CD4-positive, alpha-beta T cell treated with Interleukin-4 for 1 hour (primary cell): Measurements from ENCODE around the gene CPEB2.

ENCODE experiments used
- DNase-seq, 2 donors: peaks; one replicate each; pipeline ENCODE4 v3.0.0-alpha.2; 2020 to 2022

The CPEB2 gene

DNA sequence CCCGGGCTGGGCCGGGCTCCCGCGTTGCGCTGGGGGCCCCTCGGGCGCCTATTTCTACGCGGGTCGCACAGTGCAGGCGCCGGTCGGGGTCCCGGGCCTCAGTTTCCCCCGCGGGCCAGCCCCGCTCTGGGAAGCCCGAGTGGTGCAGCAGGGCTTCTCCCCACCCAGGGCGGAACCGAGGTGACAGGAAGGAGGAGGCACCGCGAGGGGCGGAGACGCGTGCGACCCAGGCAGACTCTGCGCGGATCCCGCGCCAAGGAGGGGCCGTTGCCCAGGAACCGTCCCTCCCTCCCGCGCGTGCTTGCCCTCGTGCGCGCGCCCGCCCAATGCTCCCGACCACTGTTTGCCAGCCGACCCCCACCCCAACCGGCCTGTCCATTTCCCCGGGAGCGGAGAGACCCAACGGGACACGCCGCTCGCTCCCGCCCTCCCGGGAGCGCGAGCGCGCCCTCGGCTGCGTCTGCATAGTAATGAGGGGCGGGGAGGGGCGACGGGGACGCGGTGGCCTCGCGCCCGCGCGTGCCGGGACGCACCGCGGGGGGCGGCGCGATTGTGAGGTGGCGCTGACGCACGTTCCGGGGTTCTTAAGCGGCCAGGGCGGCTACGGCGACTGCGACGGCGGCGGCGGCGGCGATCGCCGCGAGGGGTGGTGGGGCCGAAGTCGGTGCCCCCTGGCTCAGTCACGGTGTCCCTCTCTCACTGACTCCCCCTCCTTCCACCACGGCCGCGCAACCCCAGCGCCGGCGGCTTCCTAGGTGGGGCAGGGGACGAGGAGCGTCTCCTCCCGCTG lies at the start of gene CPEB2:
CPEB2 (plus strand) TSS at position 613 of the 790 bp plus-strand sequence. CDS start 193 bp downstream, outside the sequence.
- DNase-seq, result peak; percentile 90 to 91

DNA sequence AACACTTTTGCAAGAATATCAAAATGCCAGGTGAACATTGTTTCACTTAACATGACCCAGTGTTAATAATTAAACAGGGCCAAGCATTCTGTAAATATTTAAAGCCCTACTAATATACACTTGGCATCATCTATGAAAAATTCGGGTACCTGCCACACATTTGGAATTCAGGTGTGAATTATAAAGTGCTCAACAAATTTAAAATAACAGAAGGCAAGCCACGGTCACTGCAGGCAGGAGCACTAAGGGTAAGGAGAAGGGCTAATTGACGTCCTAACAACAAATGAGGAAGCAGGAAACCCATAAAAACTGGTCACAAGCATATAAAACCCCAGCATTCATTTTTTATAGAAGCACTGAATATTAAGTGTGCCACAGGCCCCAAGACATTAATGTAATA lies 43.8 kb upstream of the CPEB2 start:
- no peak for DNase-seq

DNA sequence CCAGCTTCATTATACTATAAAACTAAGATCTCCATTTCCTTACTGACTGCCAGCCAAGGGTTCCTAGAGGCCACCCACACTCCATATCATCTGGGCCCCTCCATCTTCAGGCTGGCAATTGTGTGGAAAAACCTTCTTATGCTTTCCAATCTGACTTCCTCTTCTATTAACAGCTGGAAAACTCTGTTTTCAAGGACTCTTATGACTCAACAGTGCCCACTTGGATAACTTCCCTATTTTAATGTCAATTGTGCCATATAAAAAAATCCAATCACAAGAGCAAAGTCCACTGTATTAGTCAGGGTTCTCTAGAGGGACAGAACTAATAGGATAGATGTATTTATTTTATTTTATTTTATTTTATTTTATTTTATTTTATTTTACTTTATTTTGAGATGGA lies 41.0 kb upstream of the CPEB2 start:
- no peak for DNase-seq

DNA sequence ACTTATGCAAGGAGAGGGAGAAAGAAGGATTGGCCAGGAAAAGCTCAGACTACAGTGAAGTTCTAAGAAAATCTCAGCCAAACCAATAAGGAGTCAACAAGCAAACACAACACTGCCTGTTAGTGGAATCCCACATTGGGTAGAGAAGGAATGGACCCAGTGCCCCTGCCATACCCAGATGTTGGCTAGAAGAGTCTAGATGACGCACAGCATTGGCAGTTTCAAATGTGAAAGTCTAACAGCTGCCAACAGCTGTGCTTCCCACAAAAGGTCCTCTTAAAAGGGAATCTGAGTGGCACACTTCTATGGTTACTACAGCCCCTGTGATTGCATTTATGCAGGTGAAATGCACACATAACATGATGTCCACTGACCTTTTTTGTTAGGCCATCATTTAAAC lies 37.2 kb upstream of the CPEB2 start:
- no peak for DNase-seq

DNA sequence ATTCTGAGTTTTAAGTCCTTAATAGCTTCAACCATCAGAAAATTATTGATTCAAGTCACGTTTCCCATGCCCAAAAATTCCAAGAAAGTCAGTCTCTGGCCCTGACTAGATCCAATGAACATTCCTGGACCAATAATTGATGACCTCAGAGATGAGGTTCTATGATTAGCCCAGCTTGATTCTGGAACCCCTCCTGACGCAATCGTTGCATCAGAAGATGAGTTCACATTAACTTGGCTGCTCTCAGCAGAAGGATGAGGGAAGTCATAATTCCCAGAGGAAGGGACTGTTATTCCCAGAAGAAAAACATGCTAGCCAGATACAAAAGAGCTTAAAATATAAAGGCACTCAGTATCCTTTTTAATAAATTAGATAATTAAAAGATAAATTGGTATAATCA lies 34.3 kb upstream of the CPEB2 start:
- DNase-seq, result no peak

DNA sequence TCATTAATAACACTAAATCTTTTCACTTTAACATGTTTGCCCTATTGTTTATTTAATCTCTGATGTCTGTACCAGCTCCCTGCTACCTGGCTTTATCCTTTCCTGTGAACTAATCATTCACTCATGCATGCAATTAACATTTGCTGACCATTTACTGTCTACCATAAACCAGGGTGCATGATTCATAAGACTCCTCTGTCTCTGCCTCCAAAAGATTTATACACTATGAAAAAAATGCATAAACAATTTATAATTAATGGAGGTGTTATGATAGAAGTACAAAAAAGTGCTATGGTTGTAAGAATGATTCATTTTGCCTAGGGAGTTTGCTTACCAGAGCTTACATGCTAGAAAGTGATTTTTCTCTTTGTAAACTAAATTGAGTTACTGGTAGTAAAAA lies 24.5 kb upstream of the CPEB2 start:
- no peak for DNase-seq

DNA sequence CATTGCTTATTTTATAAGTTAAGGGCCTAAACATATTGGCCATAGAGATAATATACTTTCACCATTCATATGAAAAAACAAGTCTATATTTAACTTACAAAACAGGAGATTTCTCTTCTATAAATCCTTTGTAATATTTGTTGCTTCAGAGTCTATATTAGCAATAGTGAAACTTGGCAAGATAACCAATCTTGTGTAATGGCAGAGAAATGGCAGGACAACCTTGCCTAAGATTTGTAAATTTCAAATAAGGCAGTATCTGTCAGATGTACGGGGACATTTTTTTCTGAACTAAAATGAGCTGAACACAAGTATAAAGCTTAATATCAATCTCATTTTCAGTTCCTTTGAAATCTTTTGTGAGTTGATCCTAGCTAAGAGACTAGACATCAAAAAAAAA lies 17.8 kb upstream of the CPEB2 start:
- DNase-seq, result no peak

DNA sequence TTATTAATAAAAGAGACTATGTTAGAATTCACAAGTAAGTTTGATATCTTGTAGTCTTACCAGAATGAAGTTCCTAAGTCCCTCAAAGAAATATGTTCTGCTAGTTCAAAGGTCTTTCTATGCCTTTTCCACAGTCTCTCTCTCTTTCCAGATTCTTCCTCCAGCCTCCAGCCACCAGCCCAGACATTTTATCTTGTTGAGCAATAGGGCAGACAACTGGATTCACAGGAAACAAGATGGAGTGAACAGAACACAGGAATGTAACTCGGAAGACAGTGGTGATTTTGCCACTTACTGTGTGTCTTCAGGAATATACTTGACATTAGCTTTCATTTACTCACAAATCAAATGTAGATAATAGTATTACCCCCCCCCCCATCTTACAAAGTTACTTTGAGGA lies 17.1 kb upstream of the CPEB2 start:
- DNase-seq, result no peak

DNA sequence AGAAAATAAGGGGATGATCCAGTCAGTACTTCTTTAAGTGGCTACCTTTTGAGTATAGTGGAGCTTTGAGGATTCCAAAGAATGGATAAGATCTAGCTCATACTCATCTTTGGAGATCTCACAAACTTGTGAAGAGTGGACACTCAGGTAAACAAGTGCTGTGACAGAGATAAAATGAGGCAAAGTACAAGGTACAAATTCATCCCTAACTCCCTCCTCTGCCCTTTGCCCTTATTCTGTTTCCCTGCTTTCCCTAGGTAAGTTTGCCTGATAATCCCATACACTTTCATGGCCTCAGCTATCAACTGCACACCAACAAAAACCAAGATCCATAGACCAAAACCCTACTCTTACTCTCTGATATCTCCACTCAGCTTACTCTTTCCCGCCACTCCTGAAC lies 16.4 kb upstream of the CPEB2 start:
- no peak for DNase-seq

DNA sequence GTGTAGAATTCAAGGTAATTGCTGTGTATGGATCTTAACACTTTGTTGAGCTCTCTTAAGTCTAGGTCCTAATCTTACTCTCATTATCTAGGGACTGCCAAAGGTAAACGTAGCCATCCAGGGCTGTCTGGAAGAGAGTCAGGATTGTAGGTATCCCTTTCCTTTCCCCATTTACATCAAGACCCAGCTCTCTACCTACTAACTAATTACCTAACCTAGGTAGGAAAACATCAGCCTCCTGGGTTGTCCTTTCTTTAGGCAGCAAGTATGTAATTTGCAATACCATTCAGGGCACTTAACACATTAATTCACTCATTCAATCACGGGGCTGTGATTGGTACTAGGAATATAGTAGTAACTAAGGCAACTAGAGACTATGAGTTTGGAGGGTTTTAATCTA lies 15.2 kb upstream of the CPEB2 start:
- no peak for DNase-seq

DNA sequence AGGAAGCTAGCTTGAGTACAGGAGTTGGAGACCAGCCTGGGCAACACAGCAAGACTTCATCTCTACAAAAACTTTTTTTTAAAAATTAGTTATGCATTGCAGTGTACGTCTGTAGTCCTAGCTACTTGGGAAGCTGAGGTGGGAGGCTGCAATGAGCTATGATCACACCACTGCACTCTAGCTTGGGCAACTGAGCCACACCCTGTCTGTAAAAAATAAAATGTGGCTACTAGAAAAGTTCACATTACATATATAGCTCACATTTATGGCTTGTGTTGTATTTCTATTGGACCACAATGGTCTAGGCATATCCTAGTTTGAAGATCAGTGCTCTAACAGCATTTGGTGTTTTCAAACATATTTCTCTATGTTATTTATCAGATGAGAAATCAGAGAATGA lies 11.8 kb upstream of the CPEB2 start:
- no peak for DNase-seq

DNA sequence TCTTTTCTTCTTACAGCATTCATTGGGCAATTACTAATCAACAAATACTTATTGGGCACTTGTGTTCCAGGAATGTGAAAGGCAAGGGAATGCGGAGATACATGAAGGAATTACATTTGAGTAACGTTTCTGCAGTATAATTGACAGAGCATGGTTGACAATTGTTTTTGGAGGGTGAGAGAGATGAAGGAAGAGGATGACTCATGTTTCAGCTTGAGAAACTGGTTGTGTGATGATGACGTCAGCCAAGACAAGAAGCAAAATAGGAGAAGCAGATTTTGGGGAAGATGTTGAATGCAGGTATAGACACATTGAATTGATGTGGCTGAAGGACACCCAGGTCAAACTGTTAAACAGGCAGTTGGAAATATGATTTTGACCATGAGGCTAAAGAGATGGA lies 8.0 kb upstream of the CPEB2 start:
- DNase-seq, result peak in 1 of 2 donors; percentile 14

DNA sequence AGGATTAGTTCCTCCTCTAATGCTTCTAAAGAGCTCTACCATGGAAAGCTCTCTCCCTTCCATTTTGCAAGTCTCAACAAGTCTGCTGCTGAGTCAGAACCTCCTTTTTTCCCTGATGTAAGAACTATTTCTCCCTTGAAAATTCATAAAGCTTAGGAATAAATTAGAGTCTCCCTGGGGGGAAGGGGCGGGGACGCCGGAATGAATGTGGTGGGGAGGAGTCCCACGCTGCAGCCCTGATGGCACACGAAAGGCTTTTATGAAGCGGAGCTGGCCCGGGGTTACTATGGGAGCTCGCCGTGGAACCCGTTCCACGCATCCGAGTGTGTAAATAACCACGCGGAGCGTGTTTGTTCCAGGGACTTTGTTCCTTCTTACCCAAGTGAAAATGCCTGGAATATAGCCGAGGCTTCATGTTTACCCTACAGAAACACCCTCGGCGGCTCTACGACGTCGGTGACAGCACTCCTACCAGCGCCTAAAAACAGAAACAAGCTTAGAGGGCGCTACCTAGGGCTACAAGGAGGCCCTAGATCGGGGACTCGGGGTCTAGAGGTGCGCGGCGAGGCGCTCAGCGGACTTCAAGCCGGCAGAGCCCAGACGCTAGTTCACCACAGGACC lies 923 bp upstream of the CPEB2 start:
- DNase-seq, result peak; percentile 38 to 45

DNA sequence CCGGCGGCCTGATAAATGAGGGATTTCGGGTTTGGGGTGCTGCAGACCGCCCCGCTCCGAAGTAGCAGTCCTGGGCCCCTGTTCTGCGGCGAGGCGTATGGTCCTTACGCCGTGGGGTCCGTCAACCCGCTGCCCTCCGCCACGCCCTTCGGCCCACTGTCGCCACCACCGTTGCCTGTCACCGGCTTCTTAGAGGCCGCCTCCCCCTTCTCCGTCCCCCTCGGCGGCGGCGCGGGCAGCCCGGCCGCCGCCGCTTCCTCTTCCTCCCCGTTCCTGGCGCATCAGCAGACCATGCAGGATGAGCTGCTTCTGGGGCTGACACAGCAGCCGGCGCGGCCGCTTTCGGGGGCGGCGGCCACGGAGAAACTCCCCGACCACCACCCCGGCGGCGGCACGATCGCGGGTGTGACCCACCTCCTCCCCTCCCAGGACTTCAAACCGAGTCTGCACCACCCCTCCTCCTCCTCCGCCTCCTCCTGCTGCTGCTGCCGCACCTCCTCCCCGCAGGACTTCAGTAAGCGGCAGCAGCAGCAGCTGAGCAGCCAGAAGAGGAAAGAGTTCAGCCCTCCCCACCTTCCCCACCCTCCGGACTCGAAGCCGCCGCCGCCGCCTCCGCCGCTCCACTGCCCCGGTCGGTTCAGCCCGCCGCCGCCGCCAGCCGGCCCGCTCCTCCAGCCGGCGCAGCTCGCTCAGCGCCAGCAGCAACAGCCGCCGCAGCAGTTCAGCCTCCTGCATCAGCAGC lies 549 bp downstream of the CPEB2 start:
- peak; percentile 86 to 89 for DNase-seq

DNA sequence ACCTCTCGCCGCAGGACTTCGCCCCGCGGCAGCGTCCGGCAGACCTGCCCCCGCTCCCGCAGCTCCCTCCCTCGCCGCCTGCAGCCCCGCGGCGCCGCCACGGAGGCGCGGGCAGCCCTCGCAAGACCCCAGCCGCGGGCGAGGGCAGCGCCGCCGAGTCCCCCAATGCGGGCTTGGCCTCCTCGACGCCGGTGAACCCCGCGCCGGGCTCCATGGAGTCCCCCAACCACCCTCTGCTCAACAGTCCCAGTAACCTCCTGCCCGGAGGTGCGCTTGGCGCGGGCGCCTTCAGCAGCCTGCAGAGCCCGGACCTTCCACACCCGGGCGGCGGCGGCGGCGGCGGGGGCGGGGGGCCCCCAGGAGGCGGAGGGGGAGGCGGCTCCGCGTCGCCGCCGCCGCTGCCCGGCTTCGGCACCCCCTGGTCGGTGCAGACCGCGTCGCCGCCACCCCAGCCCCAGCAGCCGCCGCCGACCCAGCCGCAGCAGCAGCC lies 1.2 kb downstream of the CPEB2 start:
- peak in 1 of 2 donors; percentile 40 for DNase-seq

DNA sequence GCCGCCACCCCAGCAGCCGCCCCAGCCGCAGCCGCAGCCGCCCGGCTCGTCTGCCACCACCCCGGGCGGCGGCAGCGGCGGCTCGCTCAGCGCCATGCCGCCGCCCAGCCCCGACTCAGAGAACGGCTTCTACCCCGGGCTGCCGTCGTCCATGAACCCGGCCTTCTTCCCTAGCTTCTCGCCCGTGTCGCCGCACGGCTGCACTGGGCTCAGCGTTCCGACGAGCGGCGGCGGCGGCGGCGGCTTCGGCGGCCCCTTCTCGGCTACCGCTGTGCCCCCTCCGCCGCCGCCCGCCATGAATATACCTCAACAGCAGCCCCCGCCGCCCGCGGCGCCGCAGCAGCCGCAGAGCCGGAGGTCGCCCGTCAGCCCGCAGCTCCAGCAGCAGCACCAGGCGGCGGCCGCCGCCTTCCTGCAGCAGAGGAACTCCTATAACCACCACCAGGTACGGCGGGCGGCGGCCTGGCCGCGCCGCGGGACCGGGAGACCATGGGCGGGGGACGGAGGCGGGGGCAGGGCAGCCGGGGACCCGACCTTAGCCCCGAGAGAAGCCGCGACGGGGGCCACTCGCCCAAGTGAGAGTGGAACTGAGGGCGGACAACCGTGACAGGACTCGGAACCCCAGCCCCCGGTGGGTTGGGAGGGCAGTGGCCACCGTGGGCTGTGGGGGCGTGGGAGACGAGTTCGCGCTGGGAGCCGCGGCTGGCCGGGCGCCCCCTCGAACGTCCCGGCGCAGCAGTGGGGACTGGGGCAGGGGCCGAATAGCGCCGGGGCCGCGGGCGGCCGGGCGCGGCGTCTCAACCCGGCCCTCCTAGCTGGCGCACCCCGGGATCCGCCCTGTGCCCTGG lies 1.8 kb downstream of the CPEB2 start:
- DNase-seq, result peak; percentile 49 to 56

DNA sequence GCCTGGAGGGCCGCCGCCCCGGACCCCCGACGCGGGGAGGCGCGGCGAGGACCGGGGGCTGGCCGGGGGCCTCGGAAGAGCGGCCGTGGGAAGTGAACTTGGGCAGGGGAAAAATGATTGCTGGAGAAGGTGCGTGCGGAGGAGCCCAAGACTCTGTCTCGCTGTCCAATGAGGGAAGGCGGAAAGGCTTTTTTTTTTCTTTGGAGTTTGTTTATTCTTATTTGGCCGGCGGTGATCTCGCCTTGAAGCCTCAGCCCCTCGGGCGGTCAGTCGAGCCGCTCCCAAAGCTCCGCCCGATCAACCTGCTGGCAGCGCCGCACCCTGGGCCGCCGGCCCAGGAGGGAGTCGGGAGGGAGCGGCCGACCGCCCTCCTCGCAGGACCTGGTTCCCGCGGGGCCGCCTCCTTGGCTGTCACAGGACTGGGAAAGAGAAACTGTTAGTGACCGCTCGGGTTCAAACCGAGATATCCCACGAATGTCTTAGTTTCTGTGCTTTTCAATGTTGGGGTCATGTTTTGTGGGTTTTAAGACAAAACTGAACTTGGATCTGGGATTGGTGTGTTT lies 2.5 kb downstream of the CPEB2 start:
- DNase-seq, result peak; percentile 28 to 35

DNA sequence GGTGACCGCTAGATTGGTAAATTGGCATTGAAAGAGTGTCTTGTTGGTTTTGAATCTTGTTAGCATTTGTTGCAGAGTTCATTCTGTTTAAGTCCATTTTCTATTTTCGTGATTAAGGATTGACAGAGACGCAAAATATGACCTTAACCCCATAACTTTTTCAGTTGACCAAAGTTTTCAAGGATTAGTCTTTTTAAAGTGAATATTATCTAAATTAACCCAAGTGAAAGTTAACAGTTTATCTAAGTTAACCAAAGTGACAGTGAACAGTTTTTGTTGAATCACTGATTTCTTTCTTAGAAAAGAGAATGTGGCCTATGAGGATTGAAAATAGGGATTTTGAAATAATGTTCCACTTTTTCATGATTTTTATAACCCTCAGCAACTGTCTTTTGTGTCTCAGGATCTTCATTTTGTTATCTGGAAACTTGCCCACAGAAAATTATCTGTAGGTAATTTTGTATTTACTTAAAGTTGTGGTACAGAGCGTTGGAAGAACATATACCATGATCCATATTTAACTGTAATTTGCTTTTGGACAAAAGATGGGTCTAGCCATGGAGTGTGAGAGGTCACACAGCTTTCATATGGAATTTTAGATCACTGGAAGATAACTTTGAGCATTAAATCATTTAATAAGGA lies 3.3 kb downstream of the CPEB2 start:
- no peak for DNase-seq

DNA sequence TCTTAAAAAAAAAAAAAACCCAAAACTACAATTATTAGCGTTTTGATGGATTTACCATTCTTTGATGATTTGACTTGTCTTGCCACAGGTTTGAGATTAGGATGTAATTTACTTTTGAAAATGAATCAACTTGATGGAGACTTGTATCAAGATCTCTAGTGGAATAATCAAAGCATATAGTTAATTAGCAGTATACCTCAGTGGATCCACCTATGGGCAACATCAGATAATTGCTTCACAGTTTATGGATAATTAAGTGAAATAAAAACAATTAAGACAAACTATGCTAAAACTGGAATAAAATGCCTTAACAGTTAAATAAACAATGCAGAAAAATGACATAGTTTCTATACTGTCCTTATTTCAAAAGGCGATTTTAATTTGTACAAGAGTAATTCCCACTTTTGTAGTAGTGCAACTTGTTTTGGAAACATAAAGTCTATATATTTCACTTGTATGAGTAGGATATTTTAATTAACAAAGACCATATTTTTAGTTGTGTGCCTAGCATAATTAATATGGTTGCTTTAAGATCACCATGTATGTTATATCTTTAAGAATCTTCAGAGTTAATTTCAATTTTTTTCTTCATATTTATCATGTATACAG lies 4.2 kb downstream of the CPEB2 start:
- DNase-seq, result peak in 1 of 2 donors; percentile 60

DNA sequence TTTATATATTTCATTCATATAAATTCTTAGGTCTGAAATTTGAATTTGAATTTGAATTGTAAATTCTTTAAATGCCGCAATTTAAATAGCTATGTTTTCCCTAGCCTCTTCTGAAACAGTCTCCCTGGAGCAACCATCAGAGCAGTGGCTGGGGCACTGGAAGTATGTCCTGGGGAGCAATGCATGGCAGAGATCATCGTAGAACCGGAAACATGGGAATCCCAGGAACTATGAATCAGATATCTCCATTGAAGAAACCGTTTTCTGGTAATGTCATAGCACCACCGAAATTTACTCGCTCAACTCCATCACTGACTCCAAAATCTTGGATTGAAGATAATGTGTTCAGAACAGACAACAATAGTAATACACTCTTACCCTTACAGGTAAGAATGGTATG lies 4.9 kb downstream of the CPEB2 start:
- no peak for DNase-seq

DNA sequence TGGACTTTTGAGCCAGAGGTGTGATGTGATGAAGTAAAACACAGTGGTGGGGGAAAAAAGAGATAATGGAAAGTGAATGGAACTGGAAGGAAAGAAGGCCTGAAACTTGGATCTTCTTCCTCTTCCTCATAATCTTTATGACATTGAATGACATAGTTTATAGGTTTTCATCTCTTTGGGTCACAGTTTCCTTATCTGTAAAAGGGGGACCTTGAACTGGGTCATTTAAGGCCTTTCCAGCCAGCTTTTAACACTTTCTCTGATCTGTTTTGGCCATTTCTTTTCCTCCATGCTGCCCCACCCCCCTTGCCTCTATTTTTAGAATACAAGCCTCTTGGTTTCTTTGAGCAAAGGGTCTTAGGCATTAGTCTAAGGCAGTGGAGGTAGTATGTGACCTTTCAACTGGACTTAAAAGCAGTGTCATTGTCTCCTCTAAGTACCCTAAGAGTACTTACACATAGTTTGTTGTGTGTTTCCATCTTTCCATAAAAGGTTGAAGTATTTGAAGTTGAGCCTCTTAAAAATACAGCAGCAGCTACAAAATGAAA lies 7.8 kb downstream of the CPEB2 start:
- no peak for DNase-seq
